Suppressor macrophage (primary cell): Measurements from ENCODE around the gene TRIM28.
"Not testable (repeated sequence)": the region's sequence is repeated elsewhere in the genome, so short reads cannot be mapped to it uniquely, and the experiment has no call there.

Experiments used
- DNase-seq, 4 experiments: peaks; one replicate each; pipeline ENCODE4 v3.0.0-alpha.2; 2020 to 2022
- total RNA-seq, 17 experiments: gene quantifications; one replicate each; lab custom pipeline; 2026; ENCODE audit warnings: mixed read lengths in 6 of 17, inconsistent platforms in 3 of 17; lab: John Stamatoyannopoulos, UW

The TRIM28 gene
- total RNA-seq: 112 to 256 (median 169) reads per million in 17 experiments

DNA sequence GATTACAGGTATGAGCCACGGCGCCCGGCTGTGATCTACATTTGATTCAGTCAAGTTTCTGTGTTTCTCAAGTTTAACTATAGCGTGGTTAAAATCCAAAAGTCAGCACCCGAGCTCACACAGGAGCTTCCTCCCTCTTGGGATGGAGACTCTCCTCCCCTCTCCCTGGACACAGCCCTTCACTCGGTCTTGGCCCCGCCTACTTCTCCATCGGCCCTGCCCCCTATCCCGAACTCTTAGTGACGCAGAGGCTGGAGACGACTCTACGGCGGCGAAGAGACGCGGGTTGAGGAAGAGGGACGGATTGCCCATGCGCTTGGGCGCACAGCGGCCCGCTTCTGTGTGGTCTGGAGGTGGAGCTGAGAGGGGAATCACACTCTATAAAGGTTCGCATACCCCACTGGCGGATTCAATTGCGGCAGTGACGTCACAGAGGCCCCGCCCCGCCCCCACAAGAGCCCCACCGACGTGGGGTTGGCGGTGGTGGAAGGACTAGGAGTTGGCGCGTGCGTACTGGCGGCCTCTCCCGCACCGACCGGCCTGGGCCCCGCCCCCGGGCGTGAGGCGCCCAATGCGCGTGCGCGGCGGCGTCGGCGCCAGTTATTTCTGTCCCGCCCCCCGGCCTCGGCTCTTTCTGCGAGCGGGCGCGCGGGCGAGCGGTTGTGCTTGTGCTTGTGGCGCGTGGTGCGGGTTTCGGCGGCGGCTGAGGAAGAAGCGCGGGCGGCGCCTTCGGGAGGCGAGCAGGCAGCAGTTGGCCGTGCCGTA is at the start of gene TRIM28:
TSS of gene TRIM28 (plus strand) at position 239 of the 765 bp plus-strand sequence. CDS start 694 bp downstream, outside the sequence.
- DNase-seq: peak; percentile 99

DNA sequence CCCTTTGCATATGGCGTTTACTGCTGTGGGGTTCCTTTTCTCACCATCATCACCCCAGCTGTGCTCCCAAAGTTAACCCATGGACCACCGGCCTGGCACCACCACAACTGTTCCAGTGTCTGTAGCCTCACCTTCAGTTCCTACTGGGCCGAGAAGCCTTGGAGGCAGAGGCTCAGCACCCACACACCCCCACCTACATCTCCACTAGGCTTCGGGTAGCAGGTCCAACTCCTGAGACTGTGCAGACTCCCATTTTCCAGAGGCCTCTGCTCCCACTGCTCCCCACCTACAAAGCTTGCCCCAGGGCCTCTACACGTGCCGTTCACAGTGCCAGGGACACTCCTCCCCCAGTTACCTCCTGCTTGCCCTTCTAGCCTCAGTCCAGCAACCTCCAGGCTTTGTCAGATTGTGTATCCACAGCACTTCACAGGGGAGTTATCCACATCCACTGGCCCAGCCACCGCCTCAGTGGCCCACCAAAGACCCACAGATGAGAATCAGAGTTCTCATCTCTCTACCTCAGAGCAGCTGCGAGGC is 46.2 kb upstream of the TRIM28 start:
- no peak for DNase-seq

GRCh38 chr19:58498316-58499020 is 45.4 kb upstream of the TRIM28 start:
- no peak for DNase-seq

GRCh38 chr19:58499021-58499927 is 44.6 kb upstream of the TRIM28 start:
- DNase-seq: peak; percentile 100

DNA sequence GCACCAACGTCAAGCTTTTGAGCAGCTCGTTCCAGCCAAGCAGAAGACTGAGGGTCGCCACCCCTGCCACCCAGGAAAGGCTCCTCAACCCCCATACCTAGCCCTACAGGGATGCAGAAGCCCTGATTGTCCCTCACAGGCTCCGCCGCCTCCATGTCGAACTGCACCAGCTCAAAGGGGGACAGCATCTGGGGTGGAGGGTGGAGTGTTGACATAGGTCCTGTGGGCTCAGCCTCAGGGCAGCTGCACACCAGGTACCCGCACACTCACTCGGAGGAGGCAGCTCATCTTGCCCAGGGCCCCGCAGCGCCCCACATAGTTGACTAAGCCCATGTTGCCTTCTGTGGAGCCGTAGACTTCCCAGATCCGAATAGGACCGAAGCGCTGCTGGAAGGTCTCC is 43.6 kb upstream of the TRIM28 start:
- no peak for DNase-seq

GRCh38 chr19:58507602-58508223 is 36.2 kb upstream of the TRIM28 start:
- DNase-seq: not testable (repeated sequence)

GRCh38 chr19:58509731-58510083 is 34.2 kb upstream of the TRIM28 start:
- no peak for DNase-seq

GRCh38 chr19:58510084-58510862 is 33.6 kb upstream of the TRIM28 start:
- no peak for DNase-seq

GRCh38 chr19:58511353-58512208 is 32.3 kb upstream of the TRIM28 start, which contains the start of gene SLC27A5:
SLC27A5 (minus strand) TSS chr19:58511992; CDS start chr19:58511955, 37 bp downstream.
- DNase-seq: no peak

DNA sequence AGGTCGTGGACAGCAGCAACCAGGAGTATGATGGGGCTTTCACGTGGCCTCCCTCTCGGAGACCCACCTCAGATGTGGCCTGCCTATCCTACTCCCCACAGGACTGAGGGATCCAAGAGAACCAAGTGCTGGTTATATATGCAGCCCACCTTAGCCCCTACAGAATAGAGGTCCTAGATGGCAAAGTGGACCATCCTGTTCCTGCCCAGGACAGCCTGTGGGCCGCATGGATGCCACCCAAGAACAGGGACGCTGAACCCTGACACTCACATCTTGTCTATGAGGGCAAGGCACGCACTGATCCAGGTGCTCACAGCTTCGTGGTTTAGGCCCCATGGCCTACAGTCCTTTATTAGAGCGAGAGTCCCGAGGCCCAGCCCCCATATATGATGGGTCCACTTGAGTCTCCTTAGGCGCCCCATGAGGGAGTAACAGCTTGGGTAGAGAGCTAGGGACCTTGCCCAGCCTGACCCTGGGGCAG is 30.6 kb upstream of the TRIM28 start:
- no peak for DNase-seq

DNA sequence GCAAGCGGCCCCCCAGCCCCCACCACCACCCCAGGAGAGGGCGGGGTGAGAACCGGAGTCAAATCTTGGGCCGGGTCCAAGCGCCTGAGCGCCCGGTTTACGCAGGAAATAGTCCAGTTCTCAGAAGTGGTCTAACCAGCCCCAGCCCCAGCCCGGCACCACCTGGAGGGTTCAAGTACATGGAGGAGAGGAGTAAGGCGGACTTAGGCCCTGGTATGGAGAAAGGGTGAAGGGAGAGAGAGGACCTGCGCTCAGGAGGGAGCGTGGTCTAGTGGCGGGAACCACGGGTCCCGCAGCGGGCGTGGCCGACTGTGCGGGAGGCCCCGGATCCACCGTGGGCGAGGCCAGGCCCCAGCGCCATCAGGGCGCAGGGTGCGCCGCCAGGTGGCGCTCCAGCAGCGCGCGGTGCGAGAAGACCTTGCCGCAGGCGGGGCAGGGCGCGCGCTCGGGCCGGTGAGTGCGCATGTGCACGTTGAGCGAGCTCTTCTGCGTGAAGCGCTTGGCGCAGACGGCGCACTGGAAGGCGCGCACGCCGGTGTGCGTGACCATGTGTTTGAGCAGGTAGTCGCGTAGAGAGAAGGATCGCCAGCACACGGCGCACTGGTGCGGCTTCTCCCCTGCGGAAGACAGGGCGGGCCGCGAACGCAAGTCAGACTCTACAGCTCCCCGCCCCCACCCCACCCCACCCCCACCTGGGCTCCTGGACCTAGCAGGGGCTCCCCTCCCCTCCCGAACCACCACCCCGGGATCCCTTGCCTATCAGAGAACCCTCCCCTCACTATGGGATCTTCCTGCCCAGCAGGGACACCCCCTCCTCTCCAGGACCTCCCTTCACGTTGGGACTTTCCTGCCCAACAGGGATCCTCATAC is 29.9 kb upstream of the TRIM28 start:
- peak; percentile 96 to 99 (median 98) for DNase-seq

DNA sequence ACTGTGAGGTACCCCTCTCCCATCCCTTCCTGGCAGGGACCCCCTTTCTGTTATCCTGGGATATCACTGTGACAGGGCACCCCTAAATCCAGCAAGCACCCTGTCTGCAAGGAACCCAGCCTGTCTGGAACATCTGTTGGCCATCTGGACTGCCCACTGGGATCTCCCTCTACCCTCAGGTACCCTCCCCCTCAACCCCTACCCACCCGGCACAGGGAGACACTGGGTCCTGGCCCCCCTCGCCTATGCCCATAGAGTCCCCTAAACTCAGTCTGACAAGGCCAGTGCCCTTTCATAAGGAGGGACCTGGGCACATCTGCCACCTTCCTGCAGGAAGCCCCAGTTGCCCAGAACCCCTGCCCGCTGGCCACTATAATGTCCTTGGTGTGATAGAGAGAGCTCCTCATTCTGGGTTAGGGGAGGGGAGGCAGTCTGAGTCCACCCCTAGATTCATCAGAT is 29.3 kb upstream of the TRIM28 start:
- no peak for DNase-seq

DNA sequence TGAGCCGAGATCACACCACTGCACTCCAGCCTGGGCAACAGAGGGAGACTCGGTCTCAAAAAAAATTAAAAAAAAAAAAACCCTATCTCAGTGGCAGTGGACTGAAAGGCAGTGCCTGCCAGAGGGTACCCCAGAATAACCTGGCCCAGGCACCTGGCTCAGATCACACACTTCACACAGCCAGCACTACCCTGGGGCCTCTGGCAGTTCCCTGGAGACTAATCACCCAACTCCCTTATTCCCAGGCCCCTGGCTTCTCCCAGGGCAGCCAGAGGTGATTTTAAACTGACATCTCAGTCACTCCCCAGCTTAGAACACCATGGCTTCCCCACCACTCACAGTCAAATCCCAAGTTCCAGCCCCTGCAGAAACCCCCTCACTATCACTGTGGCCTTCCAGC is 28.6 kb upstream of the TRIM28 start:
- DNase-seq: no peak

DNA sequence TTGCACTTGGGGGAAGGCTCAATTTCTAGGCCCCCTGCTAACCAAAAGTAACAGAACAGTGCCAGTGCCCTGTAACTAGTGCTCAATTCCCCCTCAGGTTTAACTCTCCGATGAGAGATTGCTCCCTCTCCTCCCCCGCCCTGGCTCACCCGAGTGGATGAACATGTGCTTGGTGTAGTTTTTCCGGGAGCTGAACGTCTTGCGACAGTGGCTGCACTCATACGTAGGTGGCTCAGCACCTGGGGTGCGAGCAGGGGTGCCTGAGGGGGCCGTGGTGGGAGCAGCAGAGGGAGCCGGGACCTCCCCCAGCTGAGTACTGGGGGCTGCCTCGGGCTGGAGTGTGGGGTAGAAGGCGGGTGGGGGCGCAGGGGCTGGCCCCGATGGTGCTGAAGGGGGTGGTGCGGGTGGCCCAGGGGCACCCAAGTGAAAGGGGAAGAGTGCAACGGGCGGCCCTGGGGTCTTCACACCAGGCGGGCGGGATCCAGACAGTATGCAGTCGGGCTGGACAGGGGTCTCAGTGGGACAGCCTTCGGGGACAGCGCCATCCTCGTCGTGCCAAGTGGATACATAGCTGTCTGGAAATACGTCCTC is 27.5 kb upstream of the TRIM28 start:
- no peak for DNase-seq

DNA sequence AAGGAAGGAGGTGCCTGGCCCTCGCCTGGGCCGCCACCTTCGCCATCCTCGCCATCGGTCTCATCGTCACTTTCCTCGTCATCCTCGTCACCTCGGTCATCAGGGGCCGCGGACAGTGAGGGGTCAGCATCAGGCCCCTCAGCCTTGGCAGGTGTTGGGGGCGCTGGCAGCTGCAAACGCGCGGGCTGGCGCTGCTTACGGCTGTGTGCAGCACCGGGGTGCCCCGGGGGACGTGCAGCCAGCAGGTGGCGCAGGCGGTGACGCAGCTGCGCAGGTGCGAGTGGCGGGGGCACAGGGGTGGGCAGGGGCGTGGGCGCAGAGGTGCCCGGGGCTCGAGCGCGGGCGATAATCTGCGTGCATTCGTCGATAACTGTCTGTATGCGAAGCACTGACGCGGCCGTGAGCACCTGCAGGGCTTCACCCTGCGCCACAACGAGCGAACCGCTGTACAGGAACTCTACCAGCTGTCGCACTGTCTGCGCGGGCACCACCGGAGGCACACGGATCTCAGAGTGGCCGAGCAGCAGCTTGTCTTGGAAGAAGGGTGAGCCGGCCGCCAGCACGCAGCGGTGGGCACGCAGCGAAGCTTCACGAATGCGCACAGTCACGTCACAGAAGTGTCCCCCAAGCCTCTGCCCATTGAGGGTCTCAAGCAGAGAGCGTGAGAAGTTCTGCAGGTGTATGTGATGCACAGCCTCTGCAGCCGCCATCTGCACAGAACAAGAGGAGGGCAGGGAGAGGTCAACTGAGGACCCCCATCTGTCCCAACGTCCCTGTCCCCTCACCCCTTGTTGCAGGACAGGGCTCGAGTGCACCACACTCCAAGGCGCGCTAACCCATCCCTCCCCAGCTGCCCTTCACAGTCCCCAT is 26.7 kb upstream of the TRIM28 start:
- no peak for DNase-seq

- peak; percentile 35 to 72 (median 66) for DNase-seq
These were observed 25.4 kb upstream of the TRIM28 start for GRCh38 chr19:58518256-58519086.

GRCh38 chr19:58519087-58519354 is 24.8 kb upstream of the TRIM28 start:
- DNase-seq: peak; percentile 62 to 83 (median 75)
